GM12878 (cell line): Measurements from ENCODE around the gene PDIA5. TPM values are rescaled to one million over a fixed set of nuclear protein-coding genes. Genes with fewer than 3 reads are reported as not detected.

Experiments
- ATAC-seq: fragments of 200-7000 bp; cut with Tn5 transposase; 3 replicates; pipeline ENCODE4 v1.9.1; 2020; ENCODE audit warnings: mild to moderate bottlenecking, moderate library complexity
- BruUV-seq: library from RNA; stranded (reverse); fragments of 400-500 nt; replicated peaks from 2 replicates; lab custom pipeline; 2021; lab: Mats Ljungman, UMichigan
- CTCF ChIA-PET: fragments of 300-600 bp; sonication (Branson Sonifier 250); formaldehyde crosslinking; extraction: SDS; loops from one replicate; lab custom pipeline; 2021; ENCODE audit warnings: inconsistent platforms; lab: Yijun Ruan, JAX
- POLR2A ChIA-PET: fragments of 350-600 bp; formaldehyde crosslinking; extraction: SDS; loops from one replicate; lab custom pipeline; 2021; ENCODE audit warnings: inconsistent platforms; lab: Charles Lee
- RAD21 ChIA-PET: fragments of 300-600 bp; sonication (Branson Sonifier 250); formaldehyde crosslinking; loops from one replicate; lab custom pipeline; 2023; ENCODE audit warnings: antibody characterized with exemption; ENCODE audit not compliant: unreplicated experiment; lab: Charles Lee
- SMC1A ChIA-PET: fragments of 300-600 bp; sonication (Branson Sonifier 250); formaldehyde crosslinking; loops from one replicate; lab custom pipeline; 2023; ENCODE audit not compliant: unreplicated experiment, uncharacterized antibody; lab: Charles Lee
- DNase-seq: peaks from one replicate; pipeline ENCODE4 v3.0.0-alpha.2; 2011; ENCODE audit warnings: low read depth, low spot score
- FAIRE-seq: peaks from 3 replicates; lab custom pipeline; 2011; peaks lifted over from hg19 to GRCh38; lab: Jason Lieb, UNC
- H2AFZ ChIP-seq: 2 replicates; pipeline ENCODE4 v1.6.0; 2011; ENCODE audit warnings: low read depth, low read length, control low read depth; ENCODE audit not compliant: control insufficient read depth
- H3K27ac ChIP-seq: 2 replicates; pipeline ENCODE4 v1.5.1; 2011; ENCODE audit warnings: control low read depth; ENCODE audit not compliant: control insufficient read depth, insufficient read depth
- H3K27me3 ChIP-seq, 2 experiments: replicated peaks in 1 of 2; 2 replicates each; pipeline versions ENCODE4 v1.6.0 to v1.6.1; 2011; ENCODE audit warnings: low read length in 1 of 2; ENCODE audit not compliant: control insufficient read depth in 2 of 2, insufficient read depth in 2 of 2
- H3K36me3 ChIP-seq, 2 experiments: 2 replicates each; pipeline ENCODE4 v1.5.1; 2011; ENCODE audit warnings: low read length in 1 of 2; ENCODE audit not compliant: control insufficient read depth in 2 of 2, insufficient read depth in 2 of 2
- H3K4me1 ChIP-seq: 2 replicates; pipeline ENCODE4 v1.6.1; 2011; ENCODE audit warnings: mild to moderate bottlenecking, low read length, moderate library complexity, mixed read lengths; ENCODE audit not compliant: control insufficient read depth, insufficient read depth
- H3K4me2 ChIP-seq: 2 replicates; pipeline ENCODE4 v1.6.0; 2011; ENCODE audit warnings: control low read depth; ENCODE audit not compliant: control insufficient read depth, insufficient read depth
- H3K4me3 ChIP-seq: fragments of 200-600 bp; sonication (generic); 2 replicates; pipeline ENCODE4 v1.5.1; 2016
- H3K79me2 ChIP-seq: 2 replicates; pipeline ENCODE4 v1.6.0; 2011; ENCODE audit warnings: low read length; ENCODE audit not compliant: control insufficient read depth, insufficient read depth
- H3K9ac ChIP-seq: 2 replicates; pipeline ENCODE4 v1.8.0; 2011; ENCODE audit warnings: low read length, control low read depth, mixed read lengths; ENCODE audit not compliant: control insufficient read depth, insufficient read depth
- H3K9me3 ChIP-seq: replicated peaks from 3 replicates; pipeline ENCODE4 v1.5.1; 2011; ENCODE audit warnings: mild to moderate bottlenecking, low read length; ENCODE audit not compliant: control insufficient read depth, insufficient read depth
- H4K20me1 ChIP-seq: 2 replicates; pipeline ENCODE4 v1.6.0; 2011; ENCODE audit not compliant: control insufficient read depth, insufficient read depth
- CHD1 ChIP-seq: IDR thresholded peaks from 2 replicates; pipeline ENCODE4 v1.6.1; 2012; ENCODE audit warnings: low read depth, low read length, improper control_type of control experiment
- GATAD2B ChIP-seq: fragments of 450-650 bp; conservative IDR thresholded peaks from 2 replicates; pipeline ENCODE4 v1.6.1; 2017; ENCODE audit warnings: low read depth, mild to moderate bottlenecking, moderate library complexity
- HCFC1 ChIP-seq: fragments of 150-350 bp; IDR thresholded peaks from 2 replicates; pipeline ENCODE4 v1.6.1; 2014; ENCODE audit warnings: low read length
- HSF1 ChIP-seq: fragments of 150-350 bp; IDR thresholded peaks from 2 replicates; pipeline ENCODE4 v1.6.1; 2014; ENCODE audit warnings: mild to moderate bottlenecking, low read depth, low read length
- PBX3 ChIP-seq: IDR thresholded peaks from 2 replicates; pipeline ENCODE4 v1.6.1; 2011; ENCODE audit warnings: mild to moderate bottlenecking, low read depth, low read length, moderate library complexity; ENCODE audit not compliant: insufficient replicate concordance
- POLR2A ChIP-seq: IDR thresholded peaks from 2 replicates; pipeline ENCODE4 v1.6.1; 2011; ENCODE audit warnings: low read depth, mild to moderate bottlenecking, low read length
- RAD51 ChIP-seq: fragments of 450-650 bp; IDR thresholded peaks from 2 replicates; pipeline ENCODE4 v1.6.1; 2016; ENCODE audit warnings: moderate library complexity, mild to moderate bottlenecking, inconsistent platforms
- SIN3A ChIP-seq: IDR thresholded peaks from 2 replicates; pipeline ENCODE4 v1.6.1; 2012; ENCODE audit warnings: low read depth, low read length, improper control_type of control experiment
- SREBF2 ChIP-seq: IDR thresholded peaks from 2 replicates; pipeline ENCODE4 v1.6.1; 2012; ENCODE audit warnings: mild to moderate bottlenecking, low read length
- SUPT20H ChIP-seq: IDR thresholded peaks from 2 replicates; pipeline ENCODE4 v1.6.1; 2011; ENCODE audit warnings: low read depth, mild to moderate bottlenecking, low read length, moderate library complexity, borderline replicate concordance; ENCODE audit not compliant: control insufficient read depth
- WGBS: methylation state at CpG from one replicate; pipeline ENCODE4 v1.1.6; 2016; ENCODE audit warnings: low lambda C conversion rate; ENCODE audit not compliant: insufficient replicate concordance, insufficient coverage; ENCODE audit errors: missing lambda C conversion rate; 5-methylcytosine and 5-hydroxymethylcytosine counted together
- in situ Hi-C: fragments of 300-500 bp; cut with MboI; formaldehyde crosslinking; loops from 9 replicates; pipeline ENCODE4 v1.14.3; 2018; ENCODE audit warnings: mixed read lengths
- intact Hi-C: fragments of 100-400 bp; cut with micrococcal nuclease; formaldehyde crosslinking; loops from one replicate; pipeline ENCODE4 v1.14.2; 2022; ENCODE audit not compliant: unreplicated experiment
- polyA plus RNA-seq, 11 experiments: library from polyadenylated mRNA; depleted of rRNA in 4 of 11; unstranded in 6 of 11; stranded (reverse) in 5 of 11; fragments of >200 nt; fragmentation: Nextera tagmentation in 4 of 11; fragmentation: Illumina TruSeq in 1 of 11; extraction: Ambion mirVana in 4 of 11; extraction: Trizol in 1 of 11; gene quantifications; 1 replicate in 1 of 11; 2 replicates in 10 of 11; pipeline versions ENCODE4 v1.2.1 to v1.2.3, GENCODE V29; 2011 to 2016; ENCODE audit warnings: inconsistent platforms in 2 of 11, missing spikeins in 2 of 11, low read depth in 1 of 11
- total RNA-seq, 4 experiments: library from RNA; depleted of rRNA in 3 of 4; stranded (reverse); fragments of >200 nt in 3 of 4; fragmentation: Illumina TruSeq in 1 of 4; extraction: Trizol in 1 of 4; gene quantifications; 2 replicates each; pipeline versions ENCODE4 v1.2.1 to v1.2.3, GENCODE V29; 2013 to 2021

PDIA5 gene
- total and polyA plus RNA-seq, 10 of the 15 experiments (the other 5 are each of a cell fraction or from before 2014, with no cell fraction given) = 4.1 to 24.8 (median 19.2) TPM

GRCh38 chr3:123119388-123119787 is 52.6 kb downstream of the PDIA5 start:
- TF ChIP-seq HCFC1 = no peak
- no peak for TF ChIP-seq SREBF2
- no peak for TF ChIP-seq PBX3
- TF ChIP-seq HSF1 = no peak
- TF ChIP-seq RAD51 = no peak
- TF ChIP-seq POLR2A = no peak
- no peak for TF ChIP-seq CHD1
- TF ChIP-seq GATAD2B = no peak
- TF ChIP-seq SIN3A = no peak
- TF ChIP-seq SUPT20H = no peak
- TF ChIP-seq, all 136 proteins: peak for 0
- ChIA-PET POLR2A (no interaction called here), CTCF (interaction anchor here (0.8 kb wide), 1 partner anchor 9 kb away, joined by 3 read pairs; no protein-coding TSS in a partner anchor), SMC1A (no interaction called here), RAD21 (no interaction called here)
- Histone ChIP-seq H3K4me2 (no peak overlapping the region), H3K36me3 (peaks cover 10 to 25% of the 10 kb centered on the region in 2 experiments; a peak in 3 of 4 replicates), H3K27ac (no peak overlapping the region), H3K9ac (no peak overlapping the region), H3K9me3 (no peaks in the 10 kb centered on the region), H3K27me3 (no peaks in the 10 kb centered on the region), H4K20me1 (no peaks in the 10 kb centered on the region), H2AFZ (no peak overlapping the region), H3K79me2 (no peaks in the 10 kb centered on the region), H3K4me1 (no peaks in the 10 kb centered on the region; the same call in 1 of the 2 replicates), H3K4me3 (no peak overlapping the region)
- DNase-seq = no peak
- ATAC-seq = no peak
- intact Hi-C loops = no loop called here
- 97% methylated on average over 4 of the region's 4 CpGs for WGBS
- no peak for FAIRE-seq
- no TSS peak for BruUV-seq
- in situ Hi-C loops = no loop called here
